Naive B cell (primary cell): ENCODE data around the gene HSD17B10. TPM values are rescaled to one million over a fixed set of nuclear protein-coding genes. Genes with fewer than 3 reads are reported as not detected.
"Not testable (repeated sequence)": the region's sequence is repeated elsewhere in the genome, so short reads cannot be mapped to it uniquely, and the experiment has no call there.

Experiments used
- ATAC-seq, 2 donors: fragments of 150-1000 bp; cut with Tn5 transposase; 2 replicates each; pipeline ENCODE4 v1.10.0; 2021; ENCODE audit warnings: low read depth in 2 of 2, mild to moderate bottlenecking in 2 of 2, moderate library complexity in 2 of 2
- DNase-seq: peaks from one replicate; pipeline ENCODE4 v3.0.0; 2022
- H3K27ac Mint-ChIP-seq, 6 donors: one replicate each; pipeline ENCODE4 v1.8.0; 2020 to 2022; ENCODE audit warnings: mild to moderate bottlenecking in 6 of 6, mixed read lengths in 6 of 6, moderate library complexity in 5 of 6, inconsistent platforms in 2 of 6
- H3K27me3 Mint-ChIP-seq, 3 donors: one replicate each; pipeline ENCODE4 v1.8.0; 2021 to 2022; ENCODE audit warnings: mixed read lengths in 3 of 3, mild to moderate bottlenecking in 1 of 3
- H3K36me3 Mint-ChIP-seq, 2 donors: one replicate each; pipeline ENCODE4 v1.8.0; 2020 to 2022; ENCODE audit warnings: mixed read lengths in 2 of 2, inconsistent platforms in 1 of 2, mild to moderate bottlenecking in 1 of 2
- H3K4me1 Mint-ChIP-seq, 3 donors: one replicate each; pipeline ENCODE4 v1.8.0; 2020 to 2022; ENCODE audit warnings: mixed read lengths in 3 of 3, inconsistent platforms in 1 of 3, mild to moderate bottlenecking in 1 of 3, moderate library complexity in 1 of 3
- H3K4me3 Mint-ChIP-seq, 8 donors: one replicate each; pipeline ENCODE4 v1.8.0; 2020 to 2022; ENCODE audit warnings: mild to moderate bottlenecking in 8 of 8, mixed read lengths in 8 of 8, moderate library complexity in 8 of 8, inconsistent platforms in 2 of 8
- H3K9me3 Mint-ChIP-seq, 7 donors: one replicate each; pipeline ENCODE4 v1.8.0; 2020 to 2022; ENCODE audit warnings: mixed read lengths in 7 of 7, mild to moderate bottlenecking in 5 of 7, inconsistent platforms in 2 of 7, moderate library complexity in 1 of 7
- polyA plus RNA-seq, 6 donors: library from polyadenylated mRNA; unstranded; fragments of 300-500 nt; fragmentation: Illumina TruSeq; gene quantifications; one replicate each; pipeline ENCODE4 v1.2.3, GENCODE V29; 2021; ENCODE audit warnings: low read depth in 6 of 6

Gene HSD17B10
- 100 to 1,000 TPM in 5 of 6 donors, 10 to 100 TPM in 1; 96.9 to 181 (median 116) TPM for polyA plus RNA-seq

- ATAC-seq (peak; percentile 96), DNase-seq (peak; percentile 85)
- Mint-ChIP-seq H3K4me3 (peak within 1 kb of the TSS; percentile 90 to 97 (median 96)), H3K36me3 (peaks cover 0 to 4% of the 10 kb centered on the region in 2 donors), H3K27ac (peak within 1 kb of the TSS; percentile 95 to 98 (median 98)), H3K4me1 (peaks cover 11 to 26% (median 14%) of the 10 kb centered on the region in 3 donors), H3K27me3 (peaks cover 0 to 30% (median 7%) of the 10 kb centered on the region in 3 donors), H3K9me3 (no peaks in the 10 kb centered on the region)
Measured at GRCh38 chrX:53433651-53434639, at the start of gene HSD17B10. Gene HSD17B10 (minus strand): TSS chrX:53434370. CDS start chrX:53434345, 25 bp downstream.

DNA sequence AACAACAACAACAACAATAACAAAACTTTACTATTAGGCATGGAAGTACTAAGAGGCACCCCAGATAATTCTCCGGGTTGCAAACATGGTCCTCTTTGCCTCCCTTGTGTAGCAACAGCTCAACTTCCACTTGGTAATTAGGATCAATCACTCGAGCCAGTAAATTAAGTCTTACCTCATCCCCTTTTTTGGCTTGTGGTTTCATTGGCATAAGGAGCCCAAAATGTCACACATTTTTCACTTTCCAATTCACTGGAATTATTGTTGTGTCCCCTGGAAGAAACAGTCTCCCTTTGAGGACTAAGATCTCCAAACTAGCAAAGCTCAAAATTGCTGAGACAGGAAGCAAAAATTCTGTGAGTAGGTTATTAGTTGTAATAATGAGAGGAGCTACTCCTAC is 49.2 kb upstream of the HSD17B10 start:
- Mint-ChIP-seq H3K36me3 (peaks cover 0 to 2% of the 10 kb centered on the region in 2 donors), H3K9me3 (peaks cover 0 to 4% (median 0%) of the 10 kb centered on the region in 7 donors), H3K27ac (no peak overlapping the region), H3K27me3 (peaks cover 4 to 25% (median 11%) of the 10 kb centered on the region in 3 donors), H3K4me3 (no peak overlapping the region), H3K4me1 (peaks cover 0 to 7% (median 0%) of the 10 kb centered on the region in 3 donors)
- ATAC-seq (no peak), DNase-seq (no peak)

GRCh38 chrX:53481816-53482465 is 47.8 kb upstream of the HSD17B10 start:
- peaks cover 0 to 7% (median 0%) of the 10 kb centered on the region in 3 donors for H3K4me1 Mint-ChIP-seq
- H3K4me3 Mint-ChIP-seq = no peak overlapping the region

DNA sequence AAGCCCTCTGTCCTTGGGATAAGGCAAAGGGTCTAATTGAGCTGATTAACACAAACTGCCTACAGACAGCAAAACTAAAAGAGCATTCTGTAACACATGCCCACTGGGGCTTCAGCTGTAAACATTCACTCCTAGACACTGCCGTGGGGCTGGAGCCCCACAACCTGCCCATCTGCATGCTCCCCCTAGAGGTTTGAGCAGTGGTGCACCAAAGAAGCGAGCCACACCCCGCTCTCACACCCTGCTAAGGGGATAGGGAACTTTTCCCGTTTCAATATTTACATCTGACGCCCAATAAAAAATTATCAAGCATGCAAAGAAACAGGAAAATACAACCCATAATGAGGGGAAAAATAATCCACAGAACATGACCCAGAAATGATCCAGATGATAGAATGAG is 46.9 kb upstream of the HSD17B10 start:
- Mint-ChIP-seq H3K9me3 (peaks cover 0 to 6% (median 0%) of the 10 kb centered on the region in 7 donors), H3K27me3 (peaks cover 8 to 36% (median 19%) of the 10 kb centered on the region in 3 donors), H3K4me1 (peaks cover 0 to 7% (median 0%) of the 10 kb centered on the region in 3 donors), H3K36me3 (peaks cover 0 to 7% of the 10 kb centered on the region in 2 donors), H3K4me3 (no peak overlapping the region), H3K27ac (no peak overlapping the region)
- no peak for DNase-seq
- no peak for ATAC-seq

More at GRCh38 chrX:53481816-53482465, 47.8 kb upstream of the HSD17B10 start:
- peaks cover 0 to 6% (median 0%) of the 10 kb centered on the region in 7 donors for H3K9me3 Mint-ChIP-seq
- H3K27ac Mint-ChIP-seq = no peak overlapping the region
- H3K36me3 Mint-ChIP-seq = peaks cover 0 to 7% of the 10 kb centered on the region in 2 donors
- peaks cover 6 to 36% (median 19%) of the 10 kb centered on the region in 3 donors for H3K27me3 Mint-ChIP-seq
- DNase-seq (peak; percentile 24), ATAC-seq (peak; percentile 25 to 54)

GRCh38 chrX:53479301-53479700 is 45.1 kb upstream of the HSD17B10 start:
- Mint-ChIP-seq H3K36me3 (peaks cover 0 to 7% of the 10 kb centered on the region in 2 donors), H3K4me1 (peaks cover 5 to 11% (median 6%) of the 10 kb centered on the region in 3 donors), H3K9me3 (peaks cover 0 to 6% (median 0%) of the 10 kb centered on the region in 7 donors), H3K27ac (no peak overlapping the region), H3K27me3 (peaks cover 8 to 29% (median 19%) of the 10 kb centered on the region in 3 donors), H3K4me3 (no peak overlapping the region)
- no peak for DNase-seq
- peak in 1 of 2 donors; percentile 18 for ATAC-seq

GRCh38 chrX:53476371-53476770 is 42.2 kb upstream of the HSD17B10 start:
- Mint-ChIP-seq H3K9me3 (peaks cover 0 to 6% (median 0%) of the 10 kb centered on the region in 7 donors), H3K36me3 (peaks cover 0 to 7% of the 10 kb centered on the region in 2 donors), H3K4me3 (no peak overlapping the region), H3K27me3 (peaks cover 8 to 49% (median 28%) of the 10 kb centered on the region in 3 donors), H3K4me1 (peaks cover 5 to 7% (median 6%) of the 10 kb centered on the region in 3 donors), H3K27ac (no peak overlapping the region)
- ATAC-seq (no peak), DNase-seq (no peak)

- H3K27me3 Mint-ChIP-seq = peaks cover 8 to 53% (median 27%) of the 10 kb centered on the region in 3 donors
- H3K36me3 Mint-ChIP-seq = peaks cover 0 to 7% of the 10 kb centered on the region in 2 donors
- no peak overlapping the region for H3K4me3 Mint-ChIP-seq
- H3K27ac Mint-ChIP-seq = no peak overlapping the region
- peaks cover 0 to 6% (median 0%) of the 10 kb centered on the region in 7 donors for H3K9me3 Mint-ChIP-seq
- peaks cover 5 to 6% (median 5%) of the 10 kb centered on the region in 3 donors for H3K4me1 Mint-ChIP-seq
- ATAC-seq (peak; percentile 62 to 67), DNase-seq (no peak)
Measured at GRCh38 chrX:53474707-53475106, 40.5 kb upstream of the HSD17B10 start.

DNA sequence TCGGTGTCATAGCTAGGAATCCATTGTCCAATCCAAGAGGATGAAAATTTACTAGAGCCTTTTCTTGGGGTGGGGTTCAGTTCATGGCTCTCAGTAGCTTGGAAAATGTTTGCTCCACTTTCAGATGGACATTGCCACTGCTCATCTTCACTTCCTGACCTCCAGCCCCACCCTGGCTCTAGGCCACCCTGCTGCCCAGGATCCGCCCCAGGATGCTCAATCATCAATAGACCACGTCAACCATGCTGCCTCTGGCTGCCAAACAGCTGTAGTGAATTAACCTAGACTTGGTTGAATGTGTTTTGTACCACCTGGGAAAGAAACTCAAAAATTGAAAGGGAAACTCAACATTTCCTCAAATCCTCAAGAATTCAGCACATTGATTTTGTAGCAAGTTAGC is 37.2 kb upstream of the HSD17B10 start:
- H3K4me1 Mint-ChIP-seq = peaks cover 5 to 6% (median 5%) of the 10 kb centered on the region in 3 donors
- no peak overlapping the region for H3K27ac Mint-ChIP-seq
- H3K36me3 Mint-ChIP-seq = no peaks in the 10 kb centered on the region
- H3K9me3 Mint-ChIP-seq = peaks cover 0 to 4% (median 0%) of the 10 kb centered on the region in 7 donors
- peaks cover 4 to 48% (median 17%) of the 10 kb centered on the region in 3 donors for H3K27me3 Mint-ChIP-seq
- ATAC-seq (no peak), DNase-seq (no peak)
- no peak overlapping the region for H3K4me3 Mint-ChIP-seq

DNA sequence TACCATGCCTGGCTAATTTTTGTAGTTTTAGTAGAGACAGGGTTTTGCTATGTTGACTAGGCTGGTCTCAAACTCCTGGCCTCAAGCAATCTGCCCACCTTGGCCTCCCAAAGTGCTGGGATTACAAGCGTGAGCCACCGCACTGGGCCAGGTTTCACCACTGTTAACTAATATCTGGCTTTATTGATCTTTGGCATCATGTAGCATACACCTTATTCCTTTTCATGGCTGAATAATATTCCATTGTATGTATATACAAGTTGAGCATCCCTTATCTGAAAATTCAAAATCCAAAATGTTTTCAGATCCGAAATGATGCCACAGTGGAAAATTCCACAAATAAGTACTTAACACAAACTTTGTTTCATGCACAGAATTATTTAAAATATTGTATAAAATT is 34.5 kb upstream of the HSD17B10 start:
- H3K4me3 Mint-ChIP-seq, DNase-seq, H3K4me1 Mint-ChIP-seq, ATAC-seq, H3K36me3 Mint-ChIP-seq, H3K9me3 Mint-ChIP-seq: not testable (repeated sequence)
- Mint-ChIP-seq H3K27ac (peak overlapping the region in 1 of 6 donors; percentile 63), H3K27me3 (peaks cover 0 to 44% (median 18%) of the 10 kb centered on the region in 3 donors)

DNA sequence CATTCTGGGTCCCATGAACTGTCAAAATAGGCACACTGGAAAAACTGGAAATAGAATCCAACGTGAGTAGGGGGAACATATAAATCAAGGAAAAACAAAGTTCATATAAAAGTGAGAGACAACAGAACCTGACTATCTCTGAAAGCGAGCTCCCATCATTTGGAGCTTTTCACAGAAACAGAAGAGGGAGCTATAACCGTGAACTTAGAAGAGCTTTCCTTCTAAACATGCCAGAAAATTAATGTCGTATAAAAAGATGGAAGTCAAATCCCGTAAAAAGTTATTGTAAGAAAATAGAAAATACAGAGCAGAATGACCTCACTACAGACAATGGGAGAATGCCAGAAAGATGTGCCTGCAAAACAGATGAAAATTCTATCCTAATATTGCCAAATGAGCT is 23.9 kb upstream of the HSD17B10 start:
- Mint-ChIP-seq H3K36me3 (no peaks in the 10 kb centered on the region), H3K27ac (peak overlapping the region in 1 of 6 donors; percentile 56), H3K4me1 (no peaks in the 10 kb centered on the region), H3K27me3 (peaks cover 9 to 33% (median 16%) of the 10 kb centered on the region in 3 donors), H3K4me3 (no peak overlapping the region), H3K9me3 (no peaks in the 10 kb centered on the region)
- ATAC-seq (no peak), DNase-seq (no peak)

DNA sequence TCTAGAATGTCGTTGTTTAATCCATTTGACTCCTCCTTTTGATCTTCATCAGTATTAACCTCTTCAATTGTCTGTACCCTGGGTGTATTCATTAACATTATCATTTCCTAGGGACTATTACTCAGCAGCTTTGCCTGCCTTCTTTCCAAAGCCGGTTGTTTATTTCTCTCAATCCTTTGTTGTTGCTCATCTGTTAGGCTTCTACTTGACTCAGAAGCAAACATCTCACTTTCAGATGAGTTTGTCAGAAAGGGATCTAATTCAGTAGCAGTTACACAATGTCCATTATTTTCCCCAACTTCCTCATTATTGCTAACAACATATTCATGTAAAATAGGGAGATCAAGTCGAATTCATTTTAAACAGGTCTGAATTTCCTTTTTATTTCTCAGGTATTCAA is 22.1 kb upstream of the HSD17B10 start:
- H3K27me3 Mint-ChIP-seq = peaks cover 7 to 31% (median 14%) of the 10 kb centered on the region in 3 donors
- H3K4me1 Mint-ChIP-seq = no peaks in the 10 kb centered on the region
- H3K27ac Mint-ChIP-seq = no peak overlapping the region
- no peaks in the 10 kb centered on the region for H3K9me3 Mint-ChIP-seq
- H3K36me3 Mint-ChIP-seq = no peaks in the 10 kb centered on the region
- no peak overlapping the region for H3K4me3 Mint-ChIP-seq
- ATAC-seq = no peak
- DNase-seq = no peak

DNA sequence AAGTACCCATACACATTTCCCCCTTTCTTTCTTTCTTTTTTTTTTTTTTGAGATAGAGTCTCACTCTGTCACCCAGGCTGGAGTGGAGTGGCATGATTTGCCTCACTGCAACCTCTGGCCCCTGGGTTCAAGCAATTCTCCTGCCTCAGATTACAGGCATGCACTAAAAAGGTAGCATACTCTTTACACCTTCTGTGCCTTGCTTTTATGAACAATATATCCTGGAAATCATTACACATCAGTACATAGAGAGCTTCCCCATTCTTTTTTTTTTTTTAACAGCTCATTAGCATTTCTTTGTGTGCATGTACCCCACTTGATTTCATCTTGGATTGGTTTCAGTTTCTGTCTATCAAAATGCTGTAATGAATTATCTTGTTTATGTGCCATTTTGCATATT is 18.6 kb upstream of the HSD17B10 start:
- Mint-ChIP-seq H3K27me3 (peaks cover 7 to 41% (median 20%) of the 10 kb centered on the region in 3 donors), H3K4me1 (no peaks in the 10 kb centered on the region), H3K4me3 (no peak overlapping the region), H3K9me3 (no peaks in the 10 kb centered on the region), H3K27ac (no peak overlapping the region), H3K36me3 (no peaks in the 10 kb centered on the region)
- no peak for ATAC-seq
- DNase-seq = no peak

GRCh38 chrX:53449632-53450031 is 15.5 kb upstream of the HSD17B10 start:
- H3K4me1 Mint-ChIP-seq = peaks cover 0 to 4% (median 0%) of the 10 kb centered on the region in 3 donors
- H3K27me3 Mint-ChIP-seq = peaks cover 0 to 29% (median 5%) of the 10 kb centered on the region in 3 donors
- no peak overlapping the region for H3K4me3 Mint-ChIP-seq
- no peak overlapping the region for H3K27ac Mint-ChIP-seq
- H3K36me3 Mint-ChIP-seq = no peaks in the 10 kb centered on the region
- ATAC-seq (no peak), DNase-seq (no peak)
- no peaks in the 10 kb centered on the region for H3K9me3 Mint-ChIP-seq
